Osteoblast (primary cell): ENCODE results near the gene MATK. TPM values are rescaled to one million over a fixed set of nuclear protein-coding genes. Genes with fewer than 3 reads are reported as not detected.

Experiments used
- DNase-seq: peaks from one replicate; pipeline ENCODE4 v3.0.0; 2011; ENCODE audit warnings: low spot score, mixed read lengths; ENCODE audit not compliant: insufficient read length; ENCODE audit errors: missing footprints
- H2AFZ ChIP-seq: 2 replicates; pipeline ENCODE4 v1.6.0; 2011; ENCODE audit warnings: mild to moderate bottlenecking, low read length
- H3K27ac ChIP-seq: 2 replicates; pipeline ENCODE4 v1.5.1; 2011; ENCODE audit warnings: mild to moderate bottlenecking, low read depth, low read length, moderate library complexity
- H3K27me3 ChIP-seq: 2 replicates; pipeline ENCODE4 v1.6.0; 2012; ENCODE audit warnings: mild to moderate bottlenecking, control low read depth, inconsistent platforms, low read length, moderate library complexity; ENCODE audit not compliant: insufficient read depth
- H3K36me3 ChIP-seq: 2 replicates; pipeline ENCODE4 v1.5.1; 2011; ENCODE audit warnings: mild to moderate bottlenecking, low read length, control low read depth, moderate library complexity; ENCODE audit not compliant: insufficient read depth
- H3K4me1 ChIP-seq: 2 replicates; pipeline ENCODE4 v1.5.1; 2011; ENCODE audit warnings: mild to moderate bottlenecking, low read length, control low read depth, moderate library complexity; ENCODE audit not compliant: insufficient read depth
- H3K4me2 ChIP-seq: 2 replicates; pipeline ENCODE4 v1.6.0; 2011; ENCODE audit warnings: mild to moderate bottlenecking, low read length; ENCODE audit not compliant: insufficient read depth
- H3K4me3 ChIP-seq: fragments of 200-600 bp; sonication (generic); 3 replicates; pipeline ENCODE4 v1.5.1; 2012; ENCODE audit warnings: mild to moderate bottlenecking, low read length, inconsistent platforms; ENCODE audit not compliant: insufficient read depth
- H3K79me2 ChIP-seq: 2 replicates; pipeline ENCODE4 v1.6.0; 2012; ENCODE audit warnings: mild to moderate bottlenecking, low read length, control low read depth, inconsistent platforms; ENCODE audit not compliant: insufficient read depth
- H3K9me3 ChIP-seq: 2 replicates; pipeline ENCODE4 v1.5.1; 2011; ENCODE audit warnings: low read depth, low read length, control low read depth
- H4K20me1 ChIP-seq: 2 replicates; pipeline ENCODE4 v1.6.0; 2012; ENCODE audit warnings: mild to moderate bottlenecking, low read length, control low read depth; ENCODE audit not compliant: insufficient read depth
- total RNA-seq: library from RNA; depleted of rRNA; stranded (reverse); fragments of >200 nt; gene quantifications from 2 replicates; pipeline ENCODE4 v1.2.3, GENCODE V29; 2012
- TF ChIP-seq, protein P1 (sequence below): IDR thresholded peaks from 2 replicates; pipeline ENCODE4 v1.5.1; 2011; ENCODE audit warnings: mild to moderate bottlenecking, low read depth, low read length, moderate library complexity; ENCODE audit errors: extremely low read depth

The MATK gene
- total RNA-seq, 1 donor, result not detected

GRCh38 chr19:3753631-3754410, 32.4 kb downstream of the MATK start:
- Histone ChIP-seq H3K79me2 (no peaks in the 10 kb centered on the region), H3K27me3 (no peaks in the 10 kb centered on the region), H4K20me1 (no peaks in the 10 kb centered on the region), H3K4me1 (no peaks in the 10 kb centered on the region), H3K36me3 (peaks cover 11% of the 10 kb centered on the region), H2AFZ (no peak overlapping the region), H3K27ac (no peak overlapping the region), H3K4me3 (no peak overlapping the region), H3K9me3 (no peaks in the 10 kb centered on the region), H3K4me2 (no peak overlapping the region)
- TF ChIP-seq, protein P1, sequence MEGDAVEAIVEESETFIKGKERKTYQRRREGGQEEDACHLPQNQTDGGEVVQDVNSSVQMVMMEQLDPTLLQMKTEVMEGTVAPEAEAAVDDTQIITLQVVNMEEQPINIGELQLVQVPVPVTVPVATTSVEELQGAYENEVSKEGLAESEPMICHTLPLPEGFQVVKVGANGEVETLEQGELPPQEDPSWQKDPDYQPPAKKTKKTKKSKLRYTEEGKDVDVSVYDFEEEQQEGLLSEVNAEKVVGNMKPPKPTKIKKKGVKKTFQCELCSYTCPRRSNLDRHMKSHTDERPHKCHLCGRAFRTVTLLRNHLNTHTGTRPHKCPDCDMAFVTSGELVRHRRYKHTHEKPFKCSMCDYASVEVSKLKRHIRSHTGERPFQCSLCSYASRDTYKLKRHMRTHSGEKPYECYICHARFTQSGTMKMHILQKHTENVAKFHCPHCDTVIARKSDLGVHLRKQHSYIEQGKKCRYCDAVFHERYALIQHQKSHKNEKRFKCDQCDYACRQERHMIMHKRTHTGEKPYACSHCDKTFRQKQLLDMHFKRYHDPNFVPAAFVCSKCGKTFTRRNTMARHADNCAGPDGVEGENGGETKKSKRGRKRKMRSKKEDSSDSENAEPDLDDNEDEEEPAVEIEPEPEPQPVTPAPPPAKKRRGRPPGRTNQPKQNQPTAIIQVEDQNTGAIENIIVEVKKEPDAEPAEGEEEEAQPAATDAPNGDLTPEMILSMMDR, result no peak
- DNase-seq, result no peak

GRCh38 chr19:3752492-3752891, 33.7 kb downstream of the MATK start:
- TF ChIP-seq, protein P1, result no peak
- DNase-seq, result no peak
- Histone ChIP-seq H4K20me1 (no peaks in the 10 kb centered on the region), H3K4me1 (no peaks in the 10 kb centered on the region), H3K4me2 (no peak overlapping the region), H3K4me3 (no peak overlapping the region), H2AFZ (no peak overlapping the region), H3K79me2 (no peaks in the 10 kb centered on the region), H3K27ac (no peak overlapping the region), H3K27me3 (no peaks in the 10 kb centered on the region), H3K9me3 (no peaks in the 10 kb centered on the region), H3K36me3 (peaks cover 11% of the 10 kb centered on the region)

DNA sequence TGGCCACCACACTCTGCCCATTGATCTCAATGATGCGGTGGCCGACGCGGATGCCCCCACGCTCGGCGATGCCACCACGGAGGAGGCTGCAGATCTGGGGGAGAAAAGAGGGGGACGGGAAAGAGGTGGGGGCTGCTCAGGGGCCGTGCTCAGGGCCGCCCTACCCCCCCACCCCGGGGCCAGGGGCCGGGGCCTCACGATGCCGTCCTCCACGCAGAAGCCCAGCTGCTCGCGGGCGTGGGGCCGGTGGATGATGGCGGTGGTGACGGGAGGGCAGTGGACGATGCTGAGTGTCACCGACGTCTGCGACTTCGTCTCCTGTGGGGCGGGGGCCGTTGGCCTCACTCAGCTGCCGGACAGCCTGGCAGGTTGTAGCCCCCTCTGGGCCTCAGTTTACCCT, 34.9 kb downstream of the MATK start:
- no peaks in the 10 kb centered on the region for H3K4me1 ChIP-seq
- TF ChIP-seq, protein P1, result no peak
- H3K27ac ChIP-seq, result no peak overlapping the region
- H2AFZ ChIP-seq, result no peak overlapping the region
- H4K20me1 ChIP-seq, result no peaks in the 10 kb centered on the region
- peaks cover 8% of the 10 kb centered on the region for H3K36me3 ChIP-seq
- H3K4me2 ChIP-seq, result no peak overlapping the region
- H3K9me3 ChIP-seq, result no peaks in the 10 kb centered on the region
- H3K4me3 ChIP-seq, result no peak overlapping the region
- no peaks in the 10 kb centered on the region for H3K27me3 ChIP-seq
- H3K79me2 ChIP-seq, result no peaks in the 10 kb centered on the region
- DNase-seq, result no peak

DNA sequence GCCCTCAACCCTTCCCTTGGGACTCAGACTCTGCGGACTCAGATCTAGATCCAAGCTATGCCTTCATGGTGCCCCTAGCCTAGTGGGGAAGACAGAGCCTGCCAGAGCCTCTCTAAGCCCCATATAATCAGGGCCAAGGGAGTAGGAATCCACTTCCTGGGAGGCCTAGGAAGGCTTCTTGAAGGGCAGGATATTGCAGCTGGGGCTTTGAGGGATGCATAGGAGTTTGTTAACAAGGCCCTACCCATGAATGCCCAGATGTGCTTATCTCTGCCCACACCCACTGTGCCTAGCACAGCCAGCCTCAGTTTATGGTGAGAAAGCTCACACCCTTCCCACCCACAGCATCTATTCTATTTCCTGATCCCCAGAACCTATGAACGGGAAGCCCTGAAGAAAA, 36.0 kb downstream of the MATK start:
- no peaks in the 10 kb centered on the region for H3K4me1 ChIP-seq
- DNase-seq, result no peak
- H4K20me1 ChIP-seq, result no peaks in the 10 kb centered on the region
- TF ChIP-seq, protein P1, result no peak
- no peaks in the 10 kb centered on the region for H3K79me2 ChIP-seq
- H3K9me3 ChIP-seq, result no peaks in the 10 kb centered on the region
- H3K27me3 ChIP-seq, result no peaks in the 10 kb centered on the region
- H3K4me3 ChIP-seq, result no peak overlapping the region
- H3K27ac ChIP-seq, result no peak overlapping the region
- H3K4me2 ChIP-seq, result no peak overlapping the region
- H3K36me3 ChIP-seq, result peaks cover 8% of the 10 kb centered on the region
- no peak overlapping the region for H2AFZ ChIP-seq
